Measurements from ENCODE around the gene RFPL2. TPM values are rescaled to one million over a fixed set of nuclear protein-coding genes. Genes with fewer than 3 reads are reported as not detected.
"Not testable (repeated sequence)": the region's sequence is repeated elsewhere in the genome, so short reads cannot be mapped to it uniquely, and the experiment has no call there.

RFPL2 gene
- total RNA-seq, 6 experiments from 2014 or later = 0.15 TPM; not detected in 5

DNA sequence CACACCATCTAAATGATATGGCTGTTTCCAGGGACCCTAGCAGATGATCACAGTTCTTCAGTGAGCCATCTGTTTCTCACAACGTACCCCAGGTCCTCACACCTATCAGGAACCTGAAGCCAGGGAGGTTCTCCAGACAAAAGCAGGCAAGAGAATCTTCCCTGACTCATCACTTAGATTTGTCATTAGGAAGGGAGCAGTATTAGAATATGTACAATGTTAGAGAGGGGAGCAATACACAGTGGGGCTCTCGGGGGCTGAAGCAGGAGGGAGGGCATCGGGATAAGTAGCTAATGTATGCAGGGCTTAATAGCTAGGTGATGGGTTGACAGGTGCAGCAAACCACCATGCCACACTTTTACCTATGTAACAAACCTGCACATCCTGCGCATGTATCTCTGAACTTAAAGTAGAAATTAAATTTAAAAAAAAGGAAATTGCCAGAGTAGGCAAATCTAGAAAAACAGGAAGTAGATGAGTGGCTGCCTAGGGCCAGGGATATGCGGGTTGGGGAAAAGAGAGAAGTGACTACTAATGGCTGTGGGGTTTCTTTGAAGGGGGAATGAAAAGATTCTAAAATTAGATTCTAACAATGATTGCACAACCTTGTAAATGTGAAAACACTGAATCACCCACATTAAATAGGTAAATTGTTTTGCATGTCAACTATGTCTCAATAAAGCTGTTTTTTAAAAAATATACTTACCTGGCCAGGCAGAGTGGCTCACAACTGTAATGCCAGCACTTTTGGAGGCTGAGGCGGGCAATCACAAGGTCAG, 60.2 kb downstream of the RFPL2 start:
- 53% methylated on average over 6 of the region's 6 CpGs for WGBS (ENCODE audit: insufficient coverage, low coverage, low lambda C conversion rate, missing lambda C conversion rate)
- Histone ChIP-seq H3K9me3 (no peaks in the 10 kb centered on the region), H3K4me1 (no peaks in the 10 kb centered on the region), H3K27ac (no peak overlapping the region), H3K36me3 (no peaks in the 10 kb centered on the region), H3K4me3 (no peak overlapping the region), H3K27me3 (no peaks in the 10 kb centered on the region)
- ATAC-seq (peak in 2 of 4 donors; percentile 34 to 43), DNase-seq (no peak)
- intact Hi-C loops (cut with DNase I) = no loop called here
- TF ChIP-seq, protein P1, sequence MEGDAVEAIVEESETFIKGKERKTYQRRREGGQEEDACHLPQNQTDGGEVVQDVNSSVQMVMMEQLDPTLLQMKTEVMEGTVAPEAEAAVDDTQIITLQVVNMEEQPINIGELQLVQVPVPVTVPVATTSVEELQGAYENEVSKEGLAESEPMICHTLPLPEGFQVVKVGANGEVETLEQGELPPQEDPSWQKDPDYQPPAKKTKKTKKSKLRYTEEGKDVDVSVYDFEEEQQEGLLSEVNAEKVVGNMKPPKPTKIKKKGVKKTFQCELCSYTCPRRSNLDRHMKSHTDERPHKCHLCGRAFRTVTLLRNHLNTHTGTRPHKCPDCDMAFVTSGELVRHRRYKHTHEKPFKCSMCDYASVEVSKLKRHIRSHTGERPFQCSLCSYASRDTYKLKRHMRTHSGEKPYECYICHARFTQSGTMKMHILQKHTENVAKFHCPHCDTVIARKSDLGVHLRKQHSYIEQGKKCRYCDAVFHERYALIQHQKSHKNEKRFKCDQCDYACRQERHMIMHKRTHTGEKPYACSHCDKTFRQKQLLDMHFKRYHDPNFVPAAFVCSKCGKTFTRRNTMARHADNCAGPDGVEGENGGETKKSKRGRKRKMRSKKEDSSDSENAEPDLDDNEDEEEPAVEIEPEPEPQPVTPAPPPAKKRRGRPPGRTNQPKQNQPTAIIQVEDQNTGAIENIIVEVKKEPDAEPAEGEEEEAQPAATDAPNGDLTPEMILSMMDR (IDR thresholded peaks at IDR 0.05) = no peak
- TF ChIP-seq POLR2A (IDR thresholded peaks at IDR 0.05) = no peak

DNA sequence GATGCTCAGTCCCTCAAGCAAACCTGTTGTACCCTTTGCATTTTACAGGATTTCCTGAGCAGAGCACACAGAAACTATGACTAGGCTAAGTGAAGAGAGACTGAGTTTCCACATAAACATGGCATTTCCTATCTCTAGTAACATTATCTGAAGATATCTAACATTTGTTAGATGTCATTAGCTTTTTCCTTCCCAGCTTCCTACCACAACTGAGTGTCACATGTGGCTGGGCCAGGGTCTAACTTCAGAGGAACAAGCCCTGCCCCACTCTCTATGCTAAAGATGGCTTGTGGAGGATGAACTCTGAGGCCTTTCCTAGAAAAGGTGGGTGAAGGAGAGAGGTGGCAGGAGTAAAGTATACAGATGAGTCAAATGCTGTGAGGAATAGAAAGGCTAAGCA, 62.3 kb downstream of the RFPL2 start:
- Histone ChIP-seq H3K36me3 (no peaks in the 10 kb centered on the region), H3K4me1 (no peaks in the 10 kb centered on the region), H3K9me3 (no peaks in the 10 kb centered on the region), H3K27me3 (no peaks in the 10 kb centered on the region), H3K4me3 (no peak overlapping the region), H3K27ac (no peak overlapping the region)
- no peak for ATAC-seq
- TF ChIP-seq, protein P1 (IDR thresholded peaks at IDR 0.05) = no peak
- no peak for TF ChIP-seq POLR2A (IDR thresholded peaks at IDR 0.05)
- no peak for DNase-seq
- intact Hi-C loops (cut with DNase I) = no loop called here

DNA sequence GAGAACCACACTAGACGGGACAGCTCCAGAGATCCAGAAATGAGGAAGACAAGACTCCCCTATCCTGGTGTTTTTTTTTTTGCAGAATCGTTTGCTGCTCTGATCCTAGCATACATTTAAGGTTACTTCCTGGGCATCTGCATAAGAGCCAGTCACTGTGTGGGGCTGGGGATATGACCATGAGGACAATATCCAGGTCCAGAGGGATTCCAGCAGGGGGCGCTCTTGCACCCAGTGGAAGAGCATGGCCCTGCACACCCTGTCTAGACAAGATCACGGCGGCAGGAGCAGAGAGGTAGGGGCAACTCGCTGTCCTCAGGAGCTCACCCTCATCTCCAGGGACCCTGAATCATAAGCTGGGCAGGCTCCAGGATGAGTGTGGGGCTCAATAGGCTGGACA, 64.2 kb downstream of the RFPL2 start:
- H3K4me3 ChIP-seq; H3K9me3 ChIP-seq; DNase-seq; H3K36me3 ChIP-seq; H3K4me1 ChIP-seq; intact Hi-C loops (cut with DNase I); H3K27me3 ChIP-seq; H3K27ac ChIP-seq: not testable (repeated sequence)
- TF ChIP-seq, protein P1 (IDR thresholded peaks at IDR 0.05) = peak in 3 of 4 donors; percentile 26 to 46 (median 30)
- peak; percentile 62 to 81 (median 74) for ATAC-seq
- 40% methylated on average over 2 of the region's 6 CpGs for WGBS (ENCODE audit: insufficient coverage, low coverage, low lambda C conversion rate, missing lambda C conversion rate)

Small RNA genes within 50 kb of the gene (small RNA-seq; reads per million reads assigned to genes)
- gene RF02171 = 0 reads per million in 2 experiments

Other genes starting within 250 kb of the RFPL2 start
- gene SLC5A1, start 161.8 kb downstream of the RFPL2 start, total RNA-seq = 1 to 10 TPM in 3 of 6 experiments, under 1 TPM in 3; 0.31 to 1.7 (median 0.85) TPM
- not detected for gene C22orf42, start 45.8 kb downstream of the RFPL2 start, total RNA-seq
- gene SLC5A4, start 50.3 kb upstream of the RFPL2 start, total RNA-seq = under 1 TPM in 4 of 6 experiments, not detected in 2; 0.11 to 0.20 (median 0.16) TPM
- gene RFPL3, start 152.8 kb upstream of the RFPL2 start, total RNA-seq = not detected
- gene RTCB, start 207.2 kb upstream of the RFPL2 start, total RNA-seq = 10 to 100 TPM; 37.8 to 58.1 (median 48.2) TPM